Endothelial cell of umbilical vein (primary cell): Measurements from ENCODE around the gene LUZP4. TPM values are rescaled to one million over a fixed set of nuclear protein-coding genes. Genes with fewer than 3 reads are reported as not detected.

Experiments used
- Bru-seq: library from RNA; stranded (reverse); fragments of 400-500 nt; gene quantifications from one replicate; lab custom pipeline; 2021; lab: Mats Ljungman, UMichigan
- BruChase-seq, 2 experiments: library from RNA; stranded (reverse); fragments of 400-500 nt; gene quantifications; one replicate each; lab custom pipeline; 2021; lab: Mats Ljungman, UMichigan
- BruUV-seq: library from RNA; stranded (reverse); fragments of 400-500 nt; replicated peaks from 2 replicates; lab custom pipeline; 2021; lab: Mats Ljungman, UMichigan
- CTCF ChIA-PET: fragments of 300-600, 350-600 bp; sonication (Branson Sonifier 250); formaldehyde crosslinking; loops from one replicate; lab custom pipeline; 2021; ENCODE audit warnings: antibody characterized with exemption, inconsistent platforms; lab: Charles Lee
- POLR2A ChIA-PET: fragments of 300-600, 350-600 bp; sonication (Branson Sonifier 250); formaldehyde crosslinking; loops from one replicate; lab custom pipeline; 2021; ENCODE audit warnings: antibody characterized with exemption, inconsistent platforms; lab: Charles Lee
- DNase-seq: peaks from one replicate; pipeline ENCODE4 v3.0.0-alpha.2; 2011; ENCODE audit warnings: low read depth, low spot score
- FAIRE-seq: peaks from 2 replicates; lab custom pipeline; 2011; peaks lifted over from hg19 to GRCh38; lab: Jason Lieb, UNC
- H2AFZ ChIP-seq: 2 replicates; pipeline ENCODE4 v1.6.0; 2012; ENCODE audit warnings: low read depth, low read length, control low read depth, inconsistent platforms
- H3K27ac ChIP-seq: 2 replicates; pipeline ENCODE4 v1.5.1; 2011; ENCODE audit warnings: low read depth, mild to moderate bottlenecking, control low read depth, low read length, moderate library complexity; ENCODE audit not compliant: insufficient read depth
- H3K27me3 ChIP-seq, 2 experiments: 2 replicates each; pipeline versions ENCODE4 v1.6.0 to v1.6.1; 2011; ENCODE audit warnings: low read length in 2 of 2, mixed read lengths in 1 of 2; ENCODE audit not compliant: control insufficient read depth in 2 of 2, insufficient read depth in 2 of 2
- H3K36me3 ChIP-seq, 2 experiments: 2 replicates in 1 of 2; 3 replicates in 1 of 2; pipeline ENCODE4 v1.5.1; 2011; ENCODE audit warnings: low read length in 2 of 2, mild to moderate bottlenecking in 1 of 2, moderate library complexity in 1 of 2; ENCODE audit not compliant: control insufficient read depth in 2 of 2, insufficient read depth in 2 of 2; ENCODE audit errors: extremely low read depth in 1 of 2
- H3K4me1 ChIP-seq: 3 replicates; pipeline ENCODE4 v1.5.1; 2011; ENCODE audit warnings: mild to moderate bottlenecking, low read length; ENCODE audit not compliant: control insufficient read depth, insufficient read depth; ENCODE audit errors: extremely low read depth
- H3K4me2 ChIP-seq: 2 replicates; pipeline ENCODE4 v1.6.1; 2011; ENCODE audit warnings: low read length, control low read depth, mixed read lengths; ENCODE audit not compliant: insufficient read depth
- H3K4me3 ChIP-seq, 3 experiments: fragments of 200-600 bp in 1 of 3; sonication (generic), shearing (Covaris generic) in 1 of 3; replicated peaks in 1 of 3; 2 replicates each; pipeline ENCODE4 v1.5.1; 2011 to 2016; ENCODE audit warnings: control low read depth in 3 of 3, low read length in 3 of 3, mild to moderate bottlenecking in 2 of 3, inconsistent platforms in 1 of 3, low read depth in 1 of 3, moderate library complexity in 1 of 3; ENCODE audit not compliant: insufficient read depth in 1 of 3
- H3K79me2 ChIP-seq: 2 replicates; pipeline ENCODE4 v1.6.0; 2012; ENCODE audit warnings: low read length, inconsistent platforms; ENCODE audit not compliant: control insufficient read depth, insufficient read depth
- H3K9ac ChIP-seq: replicated peaks from 2 replicates; pipeline ENCODE3; 2011; ENCODE audit warnings: low read length, control low read depth; ENCODE audit not compliant: insufficient read depth; ENCODE audit errors: extremely low read depth
- H3K9me1 ChIP-seq: replicated peaks from 3 replicates; pipeline ENCODE4 v1.6.0; 2011; ENCODE audit warnings: mild to moderate bottlenecking, low read length; ENCODE audit not compliant: control insufficient read depth, insufficient read depth; ENCODE audit errors: extremely low read depth
- H3K9me3 ChIP-seq: replicated peaks from 2 replicates; pipeline ENCODE4 v1.5.1; 2012; ENCODE audit warnings: low read length, inconsistent platforms; ENCODE audit not compliant: control insufficient read depth, insufficient read depth
- H4K20me1 ChIP-seq: replicated peaks from 2 replicates; pipeline ENCODE3; 2011; ENCODE audit warnings: mild to moderate bottlenecking, low read length; ENCODE audit not compliant: control insufficient read depth, insufficient read depth; ENCODE audit errors: extremely low read depth
- CTCF ChIP-seq, 2 donors: IDR thresholded peaks; 1 replicate in 1 of 2; 2 replicates in 1 of 2; pipeline ENCODE4 v1.5.1; 2011; ENCODE audit warnings: low read length in 2 of 2, mild to moderate bottlenecking in 2 of 2, moderate library complexity in 2 of 2, control low read depth in 1 of 2, inconsistent platforms in 1 of 2, low read depth in 1 of 2; ENCODE audit not compliant: insufficient read depth in 1 of 2; ENCODE audit errors: extremely low read depth in 1 of 2
- EZH2 ChIP-seq: IDR thresholded peaks from 2 replicates; pipeline ENCODE4 v1.6.1; 2012; ENCODE audit warnings: borderline replicate concordance, low read depth, mild to moderate bottlenecking, moderate library complexity, low read length, inconsistent platforms; ENCODE audit not compliant: severe bottlenecking
- FOS ChIP-seq: IDR thresholded peaks from 2 replicates; pipeline ENCODE4 v1.6.1; 2011; ENCODE audit warnings: mild to moderate bottlenecking, low read length, moderate library complexity, borderline replicate concordance; ENCODE audit not compliant: insufficient read depth
- JUN ChIP-seq: IDR thresholded peaks from 2 replicates; pipeline ENCODE4 v1.6.1; 2011; ENCODE audit warnings: borderline replicate concordance, low read depth; ENCODE audit not compliant: insufficient read length, insufficient read depth
- MAX ChIP-seq: IDR thresholded peaks from 2 replicates; pipeline ENCODE4 v1.6.1; 2011; ENCODE audit not compliant: insufficient read depth, insufficient read length
- MYC ChIP-seq: IDR thresholded peaks from one replicate; pipeline ENCODE4 v1.6.1; 2011; ENCODE audit warnings: mild to moderate bottlenecking, low read depth, low read length
- POLR2A ChIP-seq: IDR thresholded peaks from 2 replicates; pipeline ENCODE4 v1.6.1; 2012; ENCODE audit warnings: low read depth, mild to moderate bottlenecking, control low read depth, low read length
- dilution Hi-C: fragments of 300-500 bp; cut with MboI; formaldehyde crosslinking; loops from one replicate; pipeline ENCODE4 v1.15.0; 2019; ENCODE audit warnings: low sequenced_read_pairs; ENCODE audit not compliant: extremely low pct_ligation_motif_present
- intact Hi-C: fragments of 100-400 bp; cut with micrococcal nuclease; formaldehyde crosslinking; loops from one replicate; pipeline ENCODE4 v1.10.0; 2022
- long read RNA-seq: library from polyadenylated mRNA; stranded (forward); transcript quantifications from one replicate; pipeline ENCODE4 v2.0.0, GENCODE V29; 2021
- polyA minus RNA-seq, 3 experiments: library from RNA; depleted of rRNA, polyadenylated mRNA; stranded (reverse); fragments of >200 nt; gene quantifications; 1 replicate in 1 of 3; 2 replicates in 2 of 3; pipeline ENCODE4 v1.2.3, GENCODE V29; 2011
- polyA plus RNA-seq, 4 experiments: library from polyadenylated mRNA; depleted of rRNA in 3 of 4; stranded (reverse) in 3 of 4; unstranded in 1 of 4; fragments of >200 nt; gene quantifications; 2 replicates each; pipeline versions ENCODE4 v1.2.1 to v1.2.3, GENCODE V29; 2011 to 2012; ENCODE audit warnings: missing spikeins in 1 of 4
- total RNA-seq: library from RNA; stranded (reverse); gene quantifications from 2 replicates; pipeline ENCODE4 v1.2.3, GENCODE V29; 2021

Gene LUZP4
- not detected in 2 replicates for total RNA-seq
- not detected in 2 replicates for polyA plus RNA-seq
- not detected in 2 replicates for polyA plus RNA-seq (2011; cell fraction: cytosol; rRNA removed)
- polyA plus RNA-seq (2011; cell fraction: nucleus; rRNA removed): not detected in 2 replicates
- not detected in 2 replicates for polyA plus RNA-seq (2012)
- not detected in 2 replicates for polyA minus RNA-seq
- not detected for polyA minus RNA-seq (2011; cell fraction: cytosol; rRNA and poly(A)+ RNA removed)
- polyA minus RNA-seq (2011; cell fraction: nucleus; rRNA and poly(A)+ RNA removed): not detected in 2 replicates
- not detected for Bru-seq, nascent RNA
- BruChase-seq, experiment 1, labeled RNA remaining after a 6-hour chase: not detected
- BruChase-seq, experiment 2, labeled RNA remaining after a 2-hour chase: not detected
- long read RNA-seq: 0 reads

- POLR2A ChIA-PET: no interaction called here
- intact Hi-C loops: loop anchor here (10.0 kb wide), 1 partner anchor 665 kb away; no protein-coding TSS in a partner anchor
- TF ChIP-seq MAX: no peak
- TF ChIP-seq MYC: no peak
- TF ChIP-seq FOS: no peak
- no peak for TF ChIP-seq CTCF (IDR thresholded peaks at IDR 0.05; ENCODE audit: extremely low read depth in 1 of 2, insufficient read depth in 1 of 2, low read depth in 1 of 2, low read length in 2 of 2)
- no peak for TF ChIP-seq POLR2A
- TF ChIP-seq EZH2: no peak
- no peak for TF ChIP-seq JUN
These were observed at the start of gene LUZP4 for GRCh38 chrX:115289465-115289864. Gene LUZP4 (plus strand): TSS chrX:115289715. CDS start chrX:115289760, 45 bp downstream.

More at GRCh38 chrX:115289465-115289864, at the start of gene LUZP4:
- Histone ChIP-seq H2AFZ (no peak within 1 kb of the TSS), H3K4me2 (no peak within 1 kb of the TSS), H3K4me1 (no peaks in the 10 kb centered on the region), H3K9me1 (no peaks in the 10 kb centered on the region), H3K4me3 (no peak within 1 kb of the TSS), H3K36me3 (no peaks in the 10 kb centered on the region), H3K27me3 (no peaks in the 10 kb centered on the region), H3K9me3 (no peaks in the 10 kb centered on the region), H3K27ac (no peak within 1 kb of the TSS), H3K9ac (no peak within 1 kb of the TSS), H4K20me1 (no peaks in the 10 kb centered on the region), H3K79me2 (no peaks in the 10 kb centered on the region)
- FAIRE-seq: no peak
- CTCF ChIA-PET: no interaction called here
- no peak for DNase-seq
- dilution Hi-C loops: no loop called here
- no TSS peak for BruUV-seq
